Lung (tissue), 12 donors: ENCODE measurements around the gene NOP58. TPM values are rescaled to one million over a fixed set of nuclear protein-coding genes. Genes with fewer than 3 reads are reported as not detected.
A peak's percentile ranks its signal among the peaks of the same experiment; 100 is the strongest.

Experiments used
- ATAC-seq: fragments of 200-7000 bp; cut with Tn5 transposase; one replicate; pipeline ENCODE4 v1.9.1; 2020; ENCODE audit warnings: moderate number of reproducible peaks; ENCODE audit not compliant: insufficient read depth, low FRiP score
- DNase-seq, 3 donors: peaks; one replicate each; pipeline ENCODE4 v3.0.0-alpha.2; 2013 to 2017
- H3K27ac ChIP-seq, 2 donors: one replicate each; pipeline ENCODE4 v1.5.1; 2013; ENCODE audit warnings: mild to moderate bottlenecking in 2 of 2, moderate library complexity in 2 of 2, control low read depth in 1 of 2, inconsistent platforms in 1 of 2, low read depth in 1 of 2, low read length in 1 of 2
- H3K27me3 ChIP-seq, 3 donors: one replicate each; pipeline ENCODE4 v1.5.1; 2013; ENCODE audit warnings: low read length in 2 of 3; ENCODE audit not compliant: control insufficient read depth in 3 of 3, insufficient read depth in 3 of 3
- H3K36me3 ChIP-seq, 4 donors: one replicate each; pipeline ENCODE4 v1.5.1; 2013; ENCODE audit warnings: low read length in 4 of 4, mild to moderate bottlenecking in 1 of 4, moderate library complexity in 1 of 4; ENCODE audit not compliant: control insufficient read depth in 4 of 4, insufficient read depth in 4 of 4
- H3K4me1 ChIP-seq, 5 donors: one replicate each; pipeline ENCODE4 v1.5.1; 2013; ENCODE audit warnings: low read length in 5 of 5, mild to moderate bottlenecking in 2 of 5, moderate library complexity in 1 of 5; ENCODE audit not compliant: control insufficient read depth in 5 of 5, insufficient read depth in 5 of 5
- H3K4me3 ChIP-seq: one replicate; pipeline ENCODE4 v1.5.1; 2013; ENCODE audit warnings: mild to moderate bottlenecking, control low read depth, moderate library complexity
- H3K9ac ChIP-seq, 2 donors: one replicate each; pipeline ENCODE4 v1.5.1; 2013; ENCODE audit warnings: low read length in 2 of 2, control low read depth in 1 of 2; ENCODE audit not compliant: insufficient read depth in 1 of 2
- H3K9me3 ChIP-seq, 4 donors: one replicate each; pipeline ENCODE4 v1.5.1; 2013; ENCODE audit warnings: low read length in 3 of 4, mild to moderate bottlenecking in 1 of 4, moderate library complexity in 1 of 4; ENCODE audit not compliant: control insufficient read depth in 4 of 4, insufficient read depth in 3 of 4
- WGBS, 2 donors: extraction: QIAGEN DNeasy Blood & Tissue Kit; methylation state at CpG; one replicate each; pipeline ENCODE4 v1.1.7; 2013; 5-methylcytosine and 5-hydroxymethylcytosine counted together
- polyA plus RNA-seq, 2 donors: library from polyadenylated mRNA; stranded (reverse); fragments of 200-250 nt; gene quantifications; one replicate each; pipeline ENCODE4 v1.2.1, GENCODE V29; 2013
- total RNA-seq, 2 donors: library from RNA; depleted of rRNA in 1 of 2; stranded (reverse); fragments of >200 nt in 1 of 2; gene quantifications; one replicate each; pipeline ENCODE4 v1.2.1, GENCODE V29; 2014 to 2021
- TF ChIP-seq, protein P1 (sequence below): IDR thresholded peaks from 2 replicates; pipeline ENCODE4 v1.5.1; 2012; ENCODE audit warnings: mild to moderate bottlenecking; ENCODE audit errors: control extremely low read depth, extremely low read depth
- donor health status: control.
- donor health status: control.
- donor health status: Bipolar disorder and iron deficiency.
- donor health status: healthy.
- donor health status: DM: yes; HTN: yes; CAD: no.

Gene NOP58
- total and polyA plus RNA-seq, 4 donors: 48.1 to 113 (median 68.0) TPM

DNA sequence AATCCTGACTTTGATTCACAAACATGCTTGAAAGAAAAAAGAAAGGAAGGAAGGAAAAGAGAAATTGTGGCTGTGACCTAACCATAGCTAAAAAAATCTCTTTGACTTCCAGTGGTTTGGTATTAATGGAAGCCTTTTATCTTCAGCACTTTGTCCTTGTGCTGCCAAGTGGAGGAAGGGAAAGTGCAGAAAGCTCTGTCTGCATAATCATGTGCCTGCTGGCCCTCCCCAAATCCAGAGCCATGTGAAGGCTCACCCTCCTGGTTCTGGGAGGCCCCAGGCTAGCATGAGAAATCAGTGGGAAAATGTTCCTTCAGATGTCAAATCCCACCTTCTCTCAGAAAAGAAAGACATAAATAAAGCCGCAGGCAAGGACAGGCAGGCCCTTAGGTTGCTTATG lies 62.3 kb downstream of the NOP58 start:
- Histone ChIP-seq H3K36me3 (peaks cover 0 to 3% (median 0%) of the 10 kb centered on the region in 4 donors), H3K4me1 (peaks cover 0 to 1% (median 0%) of the 10 kb centered on the region in 5 donors), H3K4me3 (no peak overlapping the region), H3K9ac (no peak overlapping the region), H3K9me3 (no peaks in the 10 kb centered on the region), H3K27ac (no peak overlapping the region), H3K27me3 (no peaks in the 10 kb centered on the region)
- DNase-seq: no peak
- TF ChIP-seq, protein P1, sequence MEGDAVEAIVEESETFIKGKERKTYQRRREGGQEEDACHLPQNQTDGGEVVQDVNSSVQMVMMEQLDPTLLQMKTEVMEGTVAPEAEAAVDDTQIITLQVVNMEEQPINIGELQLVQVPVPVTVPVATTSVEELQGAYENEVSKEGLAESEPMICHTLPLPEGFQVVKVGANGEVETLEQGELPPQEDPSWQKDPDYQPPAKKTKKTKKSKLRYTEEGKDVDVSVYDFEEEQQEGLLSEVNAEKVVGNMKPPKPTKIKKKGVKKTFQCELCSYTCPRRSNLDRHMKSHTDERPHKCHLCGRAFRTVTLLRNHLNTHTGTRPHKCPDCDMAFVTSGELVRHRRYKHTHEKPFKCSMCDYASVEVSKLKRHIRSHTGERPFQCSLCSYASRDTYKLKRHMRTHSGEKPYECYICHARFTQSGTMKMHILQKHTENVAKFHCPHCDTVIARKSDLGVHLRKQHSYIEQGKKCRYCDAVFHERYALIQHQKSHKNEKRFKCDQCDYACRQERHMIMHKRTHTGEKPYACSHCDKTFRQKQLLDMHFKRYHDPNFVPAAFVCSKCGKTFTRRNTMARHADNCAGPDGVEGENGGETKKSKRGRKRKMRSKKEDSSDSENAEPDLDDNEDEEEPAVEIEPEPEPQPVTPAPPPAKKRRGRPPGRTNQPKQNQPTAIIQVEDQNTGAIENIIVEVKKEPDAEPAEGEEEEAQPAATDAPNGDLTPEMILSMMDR: no peak
- ATAC-seq: no peak
- WGBS, 2 donors: 88 to 91% methylated on average over 1 of the region's 1 CpG

DNA sequence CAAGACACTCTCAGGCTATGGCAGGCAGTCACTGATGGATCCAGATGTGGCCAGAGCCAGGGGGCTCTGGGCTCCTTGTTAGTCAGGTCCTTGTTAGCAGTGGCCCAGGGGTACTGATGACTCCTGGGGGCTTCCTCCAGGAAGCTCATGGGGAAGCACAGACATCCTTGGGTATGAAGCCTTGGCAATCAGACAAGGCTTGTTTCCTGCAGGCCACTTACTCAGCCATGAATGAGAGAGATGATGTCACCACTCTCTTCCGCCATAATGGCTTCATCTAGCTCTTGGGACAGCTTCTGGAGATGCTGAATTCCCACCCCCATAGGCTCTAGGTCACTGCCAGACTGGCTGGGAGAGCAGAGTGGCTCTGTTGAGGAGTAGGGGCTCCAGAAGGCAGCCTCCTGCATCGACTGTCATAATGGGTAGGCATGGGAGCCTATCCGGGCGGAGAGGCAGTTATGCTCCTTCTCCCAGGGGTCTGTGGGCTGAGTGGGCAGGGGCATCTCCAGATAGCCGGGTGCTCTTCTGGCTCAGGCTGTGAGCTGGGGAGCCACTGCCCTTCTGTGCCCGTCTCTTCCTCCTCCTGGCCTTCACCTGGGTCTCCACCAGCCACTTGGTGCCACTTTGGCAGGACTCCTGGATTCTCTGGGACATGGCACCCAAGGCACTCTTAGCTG lies 70.4 kb downstream of the NOP58 start:
- Histone ChIP-seq H3K4me1 (peaks cover 0 to 3% (median 0%) of the 10 kb centered on the region in 5 donors), H3K36me3 (no peaks in the 10 kb centered on the region), H3K9ac (no peak overlapping the region), H3K4me3 (no peak overlapping the region), H3K27me3 (no peaks in the 10 kb centered on the region), H3K27ac (no peak overlapping the region), H3K9me3 (no peaks in the 10 kb centered on the region)
- WGBS, 2 donors: 89 to 96% methylated on average over 6 of the region's 6 CpGs
- ATAC-seq (peak; percentile 23), DNase-seq (peak in 1 of 3 donors; percentile 39)
- TF ChIP-seq, protein P1: no peak

DNA sequence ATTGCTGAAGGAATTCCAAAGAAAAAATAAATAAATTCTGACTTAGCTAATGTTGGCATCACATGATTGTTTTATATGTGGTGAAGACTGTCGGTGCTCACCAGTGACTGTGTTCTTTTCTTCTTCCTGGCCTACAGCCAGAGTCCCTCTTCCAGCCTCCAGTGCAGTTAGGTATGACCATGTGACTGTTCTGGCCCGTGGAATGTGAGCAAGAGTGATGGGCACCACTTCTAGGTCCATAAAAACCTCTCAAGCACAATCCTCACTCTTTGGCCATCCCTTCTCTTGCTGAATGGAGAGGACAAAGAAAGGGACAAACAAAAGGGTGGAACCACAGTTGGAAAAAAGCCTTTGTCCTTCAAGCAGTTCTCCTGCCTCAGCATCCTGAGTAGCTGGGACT lies 71.6 kb downstream of the NOP58 start:
- no peak overlapping the region for H3K27ac ChIP-seq
- no peaks in the 10 kb centered on the region for H3K9me3 ChIP-seq
- TF ChIP-seq, protein P1: no peak
- no peaks in the 10 kb centered on the region for H3K27me3 ChIP-seq
- peaks cover 0 to 3% (median 0%) of the 10 kb centered on the region in 5 donors for H3K4me1 ChIP-seq
- H3K36me3 ChIP-seq: no peaks in the 10 kb centered on the region
- 35 to 36% methylated on average over 2 of the region's 2 CpGs for whole genome bisulfite sequencing, 2 donors
- no peak for ATAC-seq
- H3K4me3 ChIP-seq: no peak overlapping the region
- no peak overlapping the region for H3K9ac ChIP-seq
- no peak for DNase-seq
